Gastroesophageal sphincter (tissue), 4 donors: Measurements from ENCODE around the gene ANKS1B. TPM values are rescaled to one million over a fixed set of nuclear protein-coding genes. Genes with fewer than 3 reads are reported as not detected.

ENCODE experiments used
- ATAC-seq: fragments of 150-250 bp; one replicate; pipeline ENCODE4 v1.9.1; 2016; ENCODE audit warnings: mild to moderate bottlenecking, moderate library complexity
- H3K27ac ChIP-seq, 4 donors: fragments of 200-600 bp; sonication (generic) in 3 of 4; 1 replicate in 3 of 4; 2 replicates in 1 of 4; pipeline ENCODE4 v1.5.1; 2016 to 2019
- H3K27me3 ChIP-seq: fragments of 200-600 bp; sonication (generic); one replicate; pipeline ENCODE4 v1.5.1; 2019
- H3K36me3 ChIP-seq, 2 donors: fragments of 200-600 bp; sonication (generic); one replicate each; pipeline ENCODE4 v1.5.1; 2019; ENCODE audit warnings: control low read depth in 1 of 2
- H3K4me1 ChIP-seq, 3 donors: fragments of 200-600 bp; sonication (generic); 1 replicate in 2 of 3; 2 replicates in 1 of 3; pipeline ENCODE4 v1.5.1; 2016 to 2019; ENCODE audit warnings: control low read depth in 2 of 3
- H3K4me3 ChIP-seq, 2 donors: fragments of 200-600 bp; sonication (generic); one replicate each; pipeline ENCODE4 v1.5.1; 2019; ENCODE audit warnings: mild to moderate bottlenecking in 1 of 2, moderate library complexity in 1 of 2
- H3K9me3 ChIP-seq, 3 donors: fragments of 200-600 bp; sonication (generic); one replicate each; pipeline ENCODE4 v1.5.1; 2017 to 2019; ENCODE audit warnings: control low read depth in 2 of 3
- EP300 ChIP-seq: sonication (generic); formaldehyde crosslinking; IDR thresholded peaks from one replicate; pipeline ENCODE4 v1.6.1; 2017; ENCODE audit warnings: antibody characterized with exemption, mild to moderate bottlenecking
- POLR2A ChIP-seq, 2 donors: fragments of 450-650 bp; IDR thresholded peaks; one replicate each; pipeline ENCODE4 v1.6.1; 2017; ENCODE audit warnings: antibody characterized with exemption in 2 of 2, mild to moderate bottlenecking in 2 of 2, moderate library complexity in 1 of 2
- POLR2AphosphoS5 ChIP-seq: sonication (generic); formaldehyde crosslinking; IDR thresholded peaks from one replicate; pipeline ENCODE4 v1.6.1; 2017; ENCODE audit warnings: antibody characterized with exemption
- WGBS, 2 donors: methylation state at CpG; one replicate each; pipeline ENCODE4 v1.1.5; 2018; ENCODE audit warnings: low coverage in 1 of 2; 5-methylcytosine and 5-hydroxymethylcytosine counted together
- small RNA-seq, 4 donors: library from RNA; depleted of rRNA; stranded (forward); fragments of <200 nt; gene quantifications; one replicate each; pipeline ENCODE3, GENCODE V24; 2016
- total RNA-seq, 4 donors: library from RNA; depleted of rRNA; stranded (reverse); fragments of >200 nt; gene quantifications; one replicate each; pipeline ENCODE4 v1.1.0, GENCODE V29; 2016
- TF ChIP-seq, protein P1 (sequence below), 4 experiments: fragments of 200-600 bp in 2 of 4; fragments of 450-650 bp in 2 of 4; sonication (generic) in 1 of 4; IDR thresholded peaks; one replicate each; pipeline ENCODE4 v1.5.1; 2017 to 2019; ENCODE audit warnings: antibody characterized with exemption in 4 of 4, mild to moderate bottlenecking in 2 of 4, moderate library complexity in 2 of 4

The ANKS1B gene
- total RNA-seq, 4 donors from 2014 or later = 9.9 to 31.1 (median 21.4) TPM

GRCh38 chr12:98697209-98697608 is 1287.5 kb downstream of the ANKS1B start:
- peaks cover 0 to 33% of the 10 kb centered on the region in 2 donors for H3K36me3 ChIP-seq
- H3K27ac ChIP-seq = no peak overlapping the region
- H3K9me3 ChIP-seq = no peaks in the 10 kb centered on the region
- H3K4me1 ChIP-seq = peaks cover 0 to 26% (median 6%) of the 10 kb centered on the region in 3 donors
- no peak for TF ChIP-seq EP300
- TF ChIP-seq, protein P1, sequence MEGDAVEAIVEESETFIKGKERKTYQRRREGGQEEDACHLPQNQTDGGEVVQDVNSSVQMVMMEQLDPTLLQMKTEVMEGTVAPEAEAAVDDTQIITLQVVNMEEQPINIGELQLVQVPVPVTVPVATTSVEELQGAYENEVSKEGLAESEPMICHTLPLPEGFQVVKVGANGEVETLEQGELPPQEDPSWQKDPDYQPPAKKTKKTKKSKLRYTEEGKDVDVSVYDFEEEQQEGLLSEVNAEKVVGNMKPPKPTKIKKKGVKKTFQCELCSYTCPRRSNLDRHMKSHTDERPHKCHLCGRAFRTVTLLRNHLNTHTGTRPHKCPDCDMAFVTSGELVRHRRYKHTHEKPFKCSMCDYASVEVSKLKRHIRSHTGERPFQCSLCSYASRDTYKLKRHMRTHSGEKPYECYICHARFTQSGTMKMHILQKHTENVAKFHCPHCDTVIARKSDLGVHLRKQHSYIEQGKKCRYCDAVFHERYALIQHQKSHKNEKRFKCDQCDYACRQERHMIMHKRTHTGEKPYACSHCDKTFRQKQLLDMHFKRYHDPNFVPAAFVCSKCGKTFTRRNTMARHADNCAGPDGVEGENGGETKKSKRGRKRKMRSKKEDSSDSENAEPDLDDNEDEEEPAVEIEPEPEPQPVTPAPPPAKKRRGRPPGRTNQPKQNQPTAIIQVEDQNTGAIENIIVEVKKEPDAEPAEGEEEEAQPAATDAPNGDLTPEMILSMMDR (IDR thresholded peaks at IDR 0.05) = no peak
- no peak for TF ChIP-seq POLR2A (IDR thresholded peaks at IDR 0.05)
- TF ChIP-seq POLR2AphosphoS5 = no peak
- WGBS, 2 donors = 95% methylated on average over 2 of the region's 2 CpGs
- no peak overlapping the region for H3K4me3 ChIP-seq
- ATAC-seq = no peak
- no peaks in the 10 kb centered on the region for H3K27me3 ChIP-seq

- Histone ChIP-seq H3K4me1 (peaks cover 0 to 20% (median 6%) of the 10 kb centered on the region in 3 donors), H3K36me3 (peaks cover 0 to 41% of the 10 kb centered on the region in 2 donors), H3K4me3 (no peak overlapping the region), H3K27ac (no peak overlapping the region), H3K9me3 (no peaks in the 10 kb centered on the region), H3K27me3 (no peaks in the 10 kb centered on the region)
- TF ChIP-seq, protein P1 (IDR thresholded peaks at IDR 0.05) = no peak
- TF ChIP-seq POLR2A (IDR thresholded peaks at IDR 0.05) (no peak), POLR2AphosphoS5 (no peak), EP300 (no peak)
- WGBS, 2 donors = 71 to 82% methylated on average over 3 of the region's 8 CpGs
- no peak for ATAC-seq
Observed at GRCh38 chr12:98696036-98696646, 1288.6 kb downstream of the ANKS1B start.

- no peak for ATAC-seq
- H3K4me1 ChIP-seq = no peaks in the 10 kb centered on the region
- H3K36me3 ChIP-seq = peaks cover 0 to 83% of the 10 kb centered on the region in 2 donors
- H3K4me3 ChIP-seq = no peak overlapping the region
- no peaks in the 10 kb centered on the region for H3K27me3 ChIP-seq
- no peaks in the 10 kb centered on the region for H3K9me3 ChIP-seq
- TF ChIP-seq, protein P1 (IDR thresholded peaks at IDR 0.05) = no peak
- H3K27ac ChIP-seq = no peak overlapping the region
Observed at GRCh38 chr12:98691351-98691750, 1293.4 kb downstream of the ANKS1B start.

DNA sequence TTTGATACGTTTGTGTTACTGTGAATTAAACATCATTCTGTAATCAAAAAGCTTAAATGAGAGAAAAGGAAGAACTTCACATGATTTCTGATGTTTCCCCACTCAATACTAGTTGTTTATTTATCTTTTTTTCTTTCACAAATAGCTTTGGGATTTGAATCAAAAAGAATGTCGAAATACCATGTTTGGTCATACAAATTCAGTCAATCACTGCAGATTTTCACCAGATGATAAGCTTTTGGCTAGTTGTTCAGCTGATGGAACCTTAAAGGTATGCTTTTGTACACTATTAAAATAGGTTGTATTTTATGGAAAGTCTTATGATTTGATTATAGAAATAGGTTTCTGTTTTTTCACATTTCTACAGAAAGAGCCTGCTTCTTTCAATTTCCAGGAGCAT is 1298.1 kb downstream of the ANKS1B start:
- WGBS, 2 donors = 90% methylated on average over 2 of the region's 2 CpGs

More for the DNA sequence above, 1298.1 kb downstream of the ANKS1B start:
- no peak overlapping the region for H3K27ac ChIP-seq
- no peaks in the 10 kb centered on the region for H3K27me3 ChIP-seq
- no peak for ATAC-seq
- H3K9me3 ChIP-seq = no peaks in the 10 kb centered on the region
- TF ChIP-seq, protein P1 (IDR thresholded peaks at IDR 0.05) = no peak
- TF ChIP-seq POLR2A (IDR thresholded peaks at IDR 0.05) = no peak
- no peak for TF ChIP-seq POLR2AphosphoS5
- no peak for TF ChIP-seq EP300
- H3K36me3 ChIP-seq = peaks cover 0 to 96% of the 10 kb centered on the region in 2 donors
- H3K4me3 ChIP-seq = no peak overlapping the region
- no peaks in the 10 kb centered on the region for H3K4me1 ChIP-seq

Small RNA genes lying within 50 kb of the gene (small RNA-seq; reads per million reads assigned to genes)
- gene RNA5SP366 = 0.12 to 0.82 (median 0.15) reads per million in 4 donors

Other genes with a start within 250 kb of the ANKS1B start
- 10 to 100 TPM; 41.4 to 59.0 (median 45.0) TPM for gene BLTP3B, start 157.9 kb upstream of the ANKS1B start, total RNA-seq
- gene ACTR6, start 215.9 kb upstream of the ANKS1B start, total RNA-seq = 10 to 100 TPM; 11.6 to 30.8 (median 17.5) TPM